Measurements from ENCODE around the gene STYX. TPM values are rescaled to one million over a fixed set of nuclear protein-coding genes. Genes with fewer than 3 reads are reported as not detected.

STYX gene, protein sequence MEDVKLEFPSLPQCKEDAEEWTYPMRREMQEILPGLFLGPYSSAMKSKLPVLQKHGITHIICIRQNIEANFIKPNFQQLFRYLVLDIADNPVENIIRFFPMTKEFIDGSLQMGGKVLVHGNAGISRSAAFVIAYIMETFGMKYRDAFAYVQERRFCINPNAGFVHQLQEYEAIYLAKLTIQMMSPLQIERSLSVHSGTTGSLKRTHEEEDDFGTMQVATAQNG
- total RNA-seq: 10 to 100 TPM; 23.9 to 45.3 (median 29.2) TPM
- polyA plus RNA-seq: 10 to 100 TPM; 17.2 to 42.8 TPM
- 48.9 reads per million, percentile 71 among the genes with 10 or more reads in this experiment for total RNA-seq

DNA sequence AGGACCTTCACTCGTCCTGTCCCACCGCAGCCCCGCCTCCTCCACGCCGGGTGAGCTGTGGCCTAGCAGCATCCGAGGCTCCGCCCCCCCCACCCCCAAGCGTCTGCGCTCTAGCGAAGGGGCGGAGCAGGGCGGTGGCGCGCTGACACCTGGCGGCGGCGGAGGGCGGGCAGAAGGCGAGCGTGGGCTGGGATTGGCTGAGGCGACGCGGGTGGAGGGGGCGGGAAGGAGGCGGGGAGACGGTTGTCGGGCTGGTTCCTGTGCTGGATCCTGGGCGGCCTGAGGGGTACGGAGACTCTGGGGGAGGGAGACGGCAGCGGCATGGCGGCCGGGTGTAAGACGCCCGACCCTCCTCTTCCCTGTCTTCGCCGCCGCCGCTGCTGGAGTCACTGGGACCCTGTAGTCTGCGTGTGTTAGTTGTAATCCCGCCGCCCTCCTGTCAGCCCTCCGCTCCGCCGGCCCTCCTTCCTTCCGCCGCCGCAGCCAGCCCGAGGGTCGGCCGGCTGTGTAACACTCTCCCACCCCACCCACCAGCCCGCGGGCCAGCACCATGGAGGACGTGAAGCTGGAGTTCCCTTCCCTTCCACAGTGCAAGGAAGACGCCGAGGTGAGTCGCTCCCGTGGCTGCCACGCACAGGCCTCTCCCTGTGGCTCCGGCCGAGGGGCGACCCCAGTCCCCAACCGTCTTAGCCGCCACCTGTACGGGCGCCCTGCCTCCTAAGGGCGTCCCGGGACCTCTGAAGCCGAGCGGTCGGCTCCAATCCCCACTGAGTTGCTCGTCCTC, at the start of gene STYX:
Gene STYX, plus strand, starts transcription at position 242 of the 784 bp plus-strand sequence. Its CDS starts 309 bp downstream, at position 551.
- Histone ChIP-seq H3K36me3 (ENCODE audit: control insufficient read depth in 2 of 3, insufficient read depth in 3 of 3, low read length in 3 of 3) (peaks cover 0 to 32% (median 11%) of the 10 kb centered on the region in 3 experiments), H3K9me3 (ENCODE audit: control insufficient read depth in 2 of 3, low read length in 3 of 3) (no peaks in the 10 kb centered on the region), H3K4me1 (ENCODE audit: control insufficient read depth in 2 of 2, insufficient read depth in 2 of 2, low read length in 2 of 2) (peaks cover 15 to 16% of the 10 kb centered on the region in 2 donors), H3K27ac (ENCODE audit: low read depth, low read length) (peak within 1 kb of the TSS; percentile 94), H3K4me3 (ENCODE audit: low read length) (peak within 1 kb of the TSS; percentile 88), H3K27me3 (ENCODE audit: control insufficient read depth in 2 of 2, insufficient read depth in 2 of 2, low read length in 2 of 2) (no peaks in the 10 kb centered on the region)
- H3K4me1 Mint-ChIP-seq: peaks cover 18 to 40% (median 33%) of the 10 kb centered on the region in 7 donors
- H3K4me3 Mint-ChIP-seq: peak within 1 kb of the TSS; percentile 87 to 95 (median 94)
- peak within 1 kb of the TSS; percentile 84 to 97 (median 89) for H3K27ac Mint-ChIP-seq
- DNase-seq (peak; percentile 91 to 97 (median 94)), ATAC-seq (peak; percentile 99)
- ChIA-PET CTCF (no interaction called here), POLR2A (interaction anchor here (0.6 to 11.0 kb wide), 10 partner anchors 9 to 178 kb away, joined by 3 to 119 read pairs (median 5); partner anchors contain the start of genes ERO1A, GPR137C, PSMC6 and TXNDC16)
- H3K36me3 Mint-ChIP-seq: peaks cover 6 to 29% (median 24%) of the 10 kb centered on the region in 5 donors
- intact Hi-C loops (cut with micrococcal nuclease): loop anchor here (1.0 to 10.0 kb wide), 13 partner anchors 10 to 1635 kb away; partner anchors contain the start of genes DDHD1 (in 2 of the 2), GNPNAT1 (in 2 of the 2), GPR137C (in 2 of the 2) and PSMC6 (in 2 of the 2)
- H3K9me3 Mint-ChIP-seq: peaks cover 0 to 1% (median 0%) of the 10 kb centered on the region in 11 donors
- H3K27me3 Mint-ChIP-seq: no peaks in the 10 kb centered on the region

DNA sequence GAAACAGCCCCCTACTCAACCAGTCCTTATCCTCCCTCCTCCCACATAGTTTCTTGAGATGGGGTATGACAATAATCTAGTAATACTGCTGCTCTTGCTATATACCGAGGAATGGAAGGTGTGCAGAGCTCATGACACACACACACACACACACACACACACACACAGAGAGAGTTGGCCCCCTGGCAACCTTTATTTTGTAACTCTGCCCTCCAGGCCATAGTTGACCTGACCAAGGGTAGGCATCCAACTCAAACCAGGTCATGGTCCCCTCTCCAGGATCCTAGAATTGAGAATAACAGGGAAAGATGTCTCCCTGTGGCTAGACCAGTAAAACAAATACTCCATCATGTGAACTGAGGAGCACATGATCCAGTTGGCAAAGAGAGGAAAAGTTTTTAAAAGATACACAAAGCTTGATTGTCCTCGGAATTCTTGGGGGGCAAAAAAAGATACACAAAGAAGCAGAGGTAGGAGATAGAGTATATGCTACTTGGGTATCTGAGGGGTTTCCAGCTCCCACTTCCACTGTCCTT, 45.9 kb upstream of the STYX start:
- Histone ChIP-seq H3K4me3 (ENCODE audit: low read length) (no peak overlapping the region), H3K36me3 (ENCODE audit: control insufficient read depth in 2 of 3, insufficient read depth in 3 of 3, low read length in 3 of 3) (peaks cover 0 to 9% (median 0%) of the 10 kb centered on the region in 3 experiments), H3K9me3 (ENCODE audit: control insufficient read depth in 2 of 3, low read length in 3 of 3) (no peaks in the 10 kb centered on the region), H3K27ac (ENCODE audit: low read depth, low read length) (no peak overlapping the region), H3K27me3 (ENCODE audit: control insufficient read depth in 2 of 2, insufficient read depth in 2 of 2, low read length in 2 of 2) (no peaks in the 10 kb centered on the region), H3K4me1 (ENCODE audit: control insufficient read depth in 2 of 2, insufficient read depth in 2 of 2, low read length in 2 of 2) (peaks cover 18 to 23% of the 10 kb centered on the region in 2 donors)
- CTCF ChIA-PET: interaction anchor here (0.6 kb wide), 1 partner anchor 36 kb away, joined by 3 read pairs; no protein-coding TSS in a partner anchor
- no peaks in the 10 kb centered on the region for H3K27me3 Mint-ChIP-seq
- H3K9me3 Mint-ChIP-seq: peaks cover 0 to 1% (median 0%) of the 10 kb centered on the region in 11 donors
- intact Hi-C loops (cut with micrococcal nuclease): loop anchor here in 1 of 2 donors (1.0 kb wide), 1 partner anchor 8 kb away; no protein-coding TSS in a partner anchor
- peaks cover 39 to 61% (median 54%) of the 10 kb centered on the region in 7 donors for H3K4me1 Mint-ChIP-seq
- DNase-seq (no peak), ATAC-seq (no peak)
- peak overlapping the region in 4 of 10 donors; percentile 1 to 23 (median 8) for H3K4me3 Mint-ChIP-seq
- peaks cover 0 to 8% (median 1%) of the 10 kb centered on the region in 5 donors for H3K36me3 Mint-ChIP-seq
- peak overlapping the region in 7 of 9 donors; percentile 13 to 82 (median 41) for H3K27ac Mint-ChIP-seq
- POLR2A ChIA-PET: interaction anchor here (1.1 to 1.3 kb wide), 2 partner anchors 11 to 24 kb away, joined by 3 to 6 read pairs; partner anchors contain the start of gene ERO1A

DNA sequence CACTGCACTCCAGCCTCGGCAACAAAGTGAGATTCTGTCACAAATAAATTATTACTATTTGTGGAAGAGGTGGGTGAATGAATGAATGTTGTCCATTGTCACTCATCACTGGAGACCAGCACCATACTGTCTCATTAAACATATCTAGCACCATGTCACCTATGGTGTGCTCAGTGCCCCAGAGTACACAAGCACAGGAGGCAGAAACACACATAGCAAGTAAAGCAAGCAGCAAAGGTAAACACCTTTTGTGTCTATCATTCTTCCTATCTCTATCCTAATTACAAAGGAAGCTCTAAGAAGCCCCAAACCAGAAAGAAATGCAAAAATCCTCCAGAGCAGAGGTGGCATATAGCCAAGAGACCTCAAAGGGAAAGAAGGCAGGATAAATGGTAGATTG, 43.8 kb upstream of the STYX start:
- Mint-ChIP-seq H3K27me3 (no peaks in the 10 kb centered on the region), H3K4me1 (peaks cover 49 to 81% (median 70%) of the 10 kb centered on the region in 7 donors), H3K4me3 (peak overlapping the region in 6 of 10 donors; percentile 6 to 41 (median 30)), H3K36me3 (peaks cover 0 to 10% (median 0%) of the 10 kb centered on the region in 5 donors), H3K9me3 (no peaks in the 10 kb centered on the region), H3K27ac (peak overlapping the region in 8 of 9 donors; percentile 4 to 84 (median 44))
- Histone ChIP-seq H3K4me3 (ENCODE audit: low read length) (no peak overlapping the region), H3K36me3 (ENCODE audit: control insufficient read depth in 2 of 3, insufficient read depth in 3 of 3, low read length in 3 of 3) (peaks cover 0 to 5% (median 0%) of the 10 kb centered on the region in 3 experiments), H3K9me3 (ENCODE audit: control insufficient read depth in 2 of 3, low read length in 3 of 3) (no peaks in the 10 kb centered on the region), H3K27me3 (ENCODE audit: control insufficient read depth in 2 of 2, insufficient read depth in 2 of 2, low read length in 2 of 2) (no peaks in the 10 kb centered on the region), H3K4me1 (ENCODE audit: control insufficient read depth in 2 of 2, insufficient read depth in 2 of 2, low read length in 2 of 2) (peaks cover 22 to 23% of the 10 kb centered on the region in 2 donors), H3K27ac (ENCODE audit: low read depth, low read length) (no peak overlapping the region)
- ChIA-PET POLR2A (no interaction called here), CTCF (interaction anchor here (0.9 kb wide), 2 partner anchors 22 to 91 kb away, joined by 4 to 5 read pairs; no protein-coding TSS in a partner anchor)
- DNase-seq (no peak), ATAC-seq (no peak)
- intact Hi-C loops (cut with micrococcal nuclease): no loop called here

DNA sequence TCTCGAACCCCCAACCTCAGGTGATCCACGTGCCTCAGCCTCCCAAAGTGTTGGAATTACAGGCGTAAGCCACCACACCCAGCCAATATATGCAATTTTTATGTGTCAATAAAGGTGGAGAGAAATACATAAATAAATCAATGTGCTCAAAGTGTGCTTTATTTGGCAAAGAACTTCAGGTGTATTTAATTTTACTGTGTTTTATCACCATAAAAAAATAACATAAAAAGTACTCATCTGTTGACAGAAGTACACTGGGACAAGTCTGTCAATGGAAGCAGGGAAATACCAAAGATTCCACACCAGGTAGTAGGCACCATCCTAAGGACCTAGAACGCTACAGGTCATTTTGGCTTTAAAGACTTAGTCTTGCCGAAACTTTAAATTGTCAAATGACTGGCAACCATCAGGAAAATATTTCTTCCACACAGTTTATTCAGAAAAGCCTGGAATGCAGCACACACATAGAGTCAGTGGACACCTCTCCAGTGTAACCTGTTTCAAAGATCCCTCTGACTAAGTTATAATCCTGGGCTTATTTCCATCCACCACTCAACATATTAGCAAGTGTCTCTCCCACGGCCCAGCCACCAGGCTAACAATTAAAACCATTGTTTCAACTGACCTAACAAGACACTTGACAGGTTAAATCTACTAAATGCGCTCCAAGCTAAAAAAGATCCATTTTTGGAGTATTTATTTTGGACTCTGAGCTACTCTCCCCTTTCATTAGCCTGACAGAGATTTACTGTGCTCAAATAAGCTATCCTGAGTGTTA, 38.8 kb upstream of the STYX start:
- ATAC-seq (no peak), DNase-seq (no peak)
- peaks cover 4 to 30% (median 5%) of the 10 kb centered on the region in 5 donors for H3K36me3 Mint-ChIP-seq
- ChIA-PET CTCF (interaction anchor here (0.6 kb wide), 1 partner anchor 43 kb away, joined by 3 read pairs; no protein-coding TSS in a partner anchor), POLR2A (interaction anchor here (0.9 to 1.6 kb wide), 2 partner anchors 15 to 51 kb away, joined by 3 to 7 read pairs; no protein-coding TSS in a partner anchor)
- Histone ChIP-seq H3K4me1 (ENCODE audit: control insufficient read depth in 2 of 2, insufficient read depth in 2 of 2, low read length in 2 of 2) (peaks cover 38 to 42% of the 10 kb centered on the region in 2 donors), H3K27me3 (ENCODE audit: control insufficient read depth in 2 of 2, insufficient read depth in 2 of 2, low read length in 2 of 2) (no peaks in the 10 kb centered on the region), H3K9me3 (ENCODE audit: control insufficient read depth in 2 of 3, low read length in 3 of 3) (no peaks in the 10 kb centered on the region), H3K27ac (ENCODE audit: low read depth, low read length) (no peak overlapping the region), H3K4me3 (ENCODE audit: low read length) (no peak overlapping the region), H3K36me3 (ENCODE audit: control insufficient read depth in 2 of 3, insufficient read depth in 3 of 3, low read length in 3 of 3) (peaks cover 0 to 5% (median 0%) of the 10 kb centered on the region in 3 experiments)
- H3K4me1 Mint-ChIP-seq: peaks cover 61 to 90% (median 83%) of the 10 kb centered on the region in 7 donors
- intact Hi-C loops (cut with micrococcal nuclease): loop anchor here in 1 of 2 donors (10.0 kb wide), 1 partner anchor 464 kb away; the partner anchor contains the start of gene DDHD1
- peaks cover 0 to 1% (median 0%) of the 10 kb centered on the region in 11 donors for H3K9me3 Mint-ChIP-seq
- H3K4me3 Mint-ChIP-seq: peak overlapping the region in 8 of 10 donors; percentile 26 to 96 (median 60)
- H3K27ac Mint-ChIP-seq: peak overlapping the region in 3 of 9 donors; percentile 16 to 48 (median 26)
- H3K27me3 Mint-ChIP-seq: no peaks in the 10 kb centered on the region

DNA sequence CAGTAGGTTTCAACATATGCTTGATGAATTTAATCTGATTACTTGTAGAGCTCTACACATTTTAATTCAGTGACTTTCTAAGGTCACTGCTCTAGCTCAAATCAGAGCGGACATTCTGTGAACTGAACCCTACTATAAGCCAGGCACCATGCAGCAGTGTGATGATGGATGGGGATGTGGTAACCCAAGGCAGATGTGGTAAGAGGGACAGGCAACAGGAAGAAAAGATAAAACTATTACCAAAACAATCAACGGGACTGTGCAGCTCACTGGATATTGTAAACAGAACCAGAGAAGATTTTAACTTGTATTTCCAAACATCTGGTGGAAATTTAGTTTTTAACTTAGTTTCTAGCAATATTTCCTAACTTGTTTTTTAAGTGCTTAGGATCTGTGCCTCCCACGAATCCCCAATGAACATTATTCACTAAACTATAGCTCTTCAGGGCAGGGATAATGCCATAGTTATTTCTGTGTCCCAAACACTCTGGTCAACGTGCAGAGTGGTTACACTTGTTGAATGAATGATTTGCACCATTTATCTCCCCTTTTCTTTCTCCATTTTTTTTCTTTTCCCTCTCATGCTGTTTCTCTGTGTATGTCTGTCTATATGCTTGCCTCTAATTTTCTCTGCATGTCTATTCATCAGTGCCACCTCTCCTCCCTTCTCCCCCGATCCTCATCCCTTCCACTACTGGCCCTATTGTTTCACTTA, 37.6 kb upstream of the STYX start:
- Histone ChIP-seq H3K27ac (ENCODE audit: low read depth, low read length) (no peak overlapping the region), H3K4me3 (ENCODE audit: low read length) (no peak overlapping the region), H3K36me3 (ENCODE audit: control insufficient read depth in 2 of 3, insufficient read depth in 3 of 3, low read length in 3 of 3) (peaks cover 0 to 5% (median 0%) of the 10 kb centered on the region in 3 experiments), H3K27me3 (ENCODE audit: control insufficient read depth in 2 of 2, insufficient read depth in 2 of 2, low read length in 2 of 2) (no peaks in the 10 kb centered on the region), H3K4me1 (ENCODE audit: control insufficient read depth in 2 of 2, insufficient read depth in 2 of 2, low read length in 2 of 2) (peaks cover 32 to 38% of the 10 kb centered on the region in 2 donors), H3K9me3 (ENCODE audit: control insufficient read depth in 2 of 3, low read length in 3 of 3) (no peaks in the 10 kb centered on the region)
- DNase-seq (peak in 5 of 9 donors; percentile 18 to 34 (median 22)), ATAC-seq (peak; percentile 37)
- H3K4me3 Mint-ChIP-seq: peak overlapping the region; percentile 21 to 96 (median 68)
- H3K27ac Mint-ChIP-seq: peak overlapping the region; percentile 1 to 82 (median 26)
- peaks cover 0 to 1% (median 0%) of the 10 kb centered on the region in 11 donors for H3K9me3 Mint-ChIP-seq
- intact Hi-C loops (cut with micrococcal nuclease): loop anchor here (1.0 to 10.0 kb wide), 3 partner anchors 9 to 462 kb away; partner anchors contain the start of gene DDHD1 (in 1 of the 2)
- ChIA-PET POLR2A (interaction anchor here (0.5 to 1.6 kb wide), 8 partner anchors 14 to 261 kb away, joined by 3 to 7 read pairs (median 4); partner anchors contain the start of genes STYX and TXNDC16), CTCF (no interaction called here)
- peaks cover 54 to 78% (median 71%) of the 10 kb centered on the region in 7 donors for H3K4me1 Mint-ChIP-seq
- peaks cover 4 to 28% (median 5%) of the 10 kb centered on the region in 5 donors for H3K36me3 Mint-ChIP-seq
- no peaks in the 10 kb centered on the region for H3K27me3 Mint-ChIP-seq

All from naive thymus-derived CD4-positive, alpha-beta T cell (primary cell).